Gastroesophageal sphincter (tissue), 3 donors: ENCODE results near the gene RLN1.

ENCODE experiments used
- CTCF ChIP-seq, 4 experiments: fragments of 200-600 bp in 2 of 4; fragments of 450-650 bp in 2 of 4; sonication (generic) in 1 of 4; IDR thresholded peaks; one replicate each; pipeline ENCODE4 v1.5.1; 2017 to 2019; ENCODE audit warnings: antibody characterized with exemption in 4 of 4, mild to moderate bottlenecking in 2 of 4, moderate library complexity in 2 of 4
- POLR2A ChIP-seq, 2 donors: fragments of 450-650 bp; IDR thresholded peaks; one replicate each; pipeline ENCODE4 v1.6.1; 2017; ENCODE audit warnings: antibody characterized with exemption in 2 of 2, mild to moderate bottlenecking in 2 of 2, moderate library complexity in 1 of 2

GRCh38 chr9:5286262-5286661, 53.4 kb downstream of the RLN1 start:
- TF ChIP-seq POLR2A (IDR thresholded peaks at IDR 0.05) (no peak), CTCF (IDR thresholded peaks at IDR 0.05) (no peak)
